ENCODE results near the gene RIPPLY1.
"Not testable (repeated sequence)": the region's sequence is repeated elsewhere in the genome, so short reads cannot be mapped to it uniquely, and the experiment has no call there.

The RIPPLY1 gene

DNA sequence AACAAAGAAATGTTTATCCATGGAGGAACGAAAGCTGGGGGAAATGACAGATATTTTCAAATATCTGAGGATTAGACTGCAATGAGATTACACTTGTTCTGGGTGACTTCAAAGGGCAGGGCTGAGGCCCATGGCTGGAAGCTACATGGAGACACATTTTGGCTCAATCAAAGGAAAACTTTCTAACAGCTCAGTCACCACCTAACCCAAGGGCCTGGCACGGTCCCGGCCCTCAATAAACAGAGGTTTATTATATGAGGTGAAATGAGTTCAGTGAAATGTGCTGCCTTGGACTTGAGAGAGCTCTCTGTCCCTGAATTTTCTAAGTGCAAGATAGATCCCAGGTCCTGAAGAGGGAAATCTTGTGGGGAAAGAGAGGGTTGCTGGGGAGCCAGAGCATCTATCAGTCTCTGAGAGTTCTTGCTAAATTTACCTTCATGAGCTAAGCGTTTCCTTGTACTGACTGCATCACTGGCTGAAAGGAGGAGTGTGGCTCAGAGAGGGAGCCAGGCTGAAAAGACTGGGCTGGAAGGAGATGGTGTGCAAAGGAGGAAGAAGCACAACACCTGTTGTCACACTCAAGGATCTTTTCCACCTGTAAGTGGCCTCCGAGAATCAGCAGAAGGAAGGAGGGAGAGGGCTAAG, 2.0 kb upstream of the RIPPLY1 start:
- no peak for DNase-seq

DNA sequence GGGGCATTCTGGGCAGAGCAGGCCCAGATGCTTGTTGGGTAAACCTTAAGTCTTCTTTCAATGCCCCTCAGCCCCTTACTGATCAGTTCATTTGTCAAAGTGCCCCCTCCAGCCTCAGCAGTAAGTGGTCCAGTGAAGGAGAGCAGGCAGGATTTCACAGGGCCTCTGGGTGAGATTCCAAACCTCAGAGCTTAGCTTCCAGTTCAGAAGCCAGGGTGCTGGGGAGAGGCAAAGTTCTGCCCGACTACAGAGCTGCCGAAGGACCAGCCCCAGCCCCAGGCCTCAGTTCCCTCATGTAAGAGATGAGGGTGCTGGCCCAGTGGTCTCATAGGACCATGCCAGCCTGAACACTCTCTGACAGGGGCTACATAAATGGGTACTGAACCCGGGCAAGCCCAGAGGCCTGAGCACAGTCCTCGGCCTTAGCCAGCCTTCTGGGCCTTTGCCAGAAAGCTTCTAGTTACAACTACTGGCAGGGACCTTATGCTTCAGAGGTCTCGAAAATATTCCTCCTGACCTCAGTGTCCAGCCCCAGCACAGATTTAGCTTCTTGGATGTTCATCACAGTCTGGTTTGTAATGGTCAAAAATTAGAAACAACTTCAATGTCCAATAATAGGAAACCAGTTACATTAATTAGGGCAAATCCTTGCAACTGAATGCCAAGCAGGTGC, 851 bp upstream of the RIPPLY1 start:
- DNase-seq: no peak

DNA sequence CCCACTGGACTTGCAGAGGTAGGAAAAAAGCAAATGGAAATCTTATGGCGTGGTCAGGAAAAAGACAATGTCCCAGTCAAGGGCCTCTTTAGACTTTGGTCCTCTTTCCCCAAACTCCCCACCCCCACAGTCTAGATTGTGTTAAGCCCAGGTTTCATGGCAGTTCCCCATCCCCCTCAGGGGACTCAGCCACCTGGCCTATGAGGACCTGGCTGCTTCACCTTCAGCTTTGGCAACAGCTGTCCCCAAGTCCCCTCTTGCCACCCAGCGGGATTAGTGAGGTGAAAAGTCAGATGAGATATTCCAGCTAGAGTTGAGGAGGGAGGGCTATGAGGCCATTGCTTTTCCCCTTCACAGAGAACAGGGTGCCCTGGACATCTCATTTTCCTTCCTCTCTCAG, 457 bp downstream of the RIPPLY1 start:
- DNase-seq: no peak

DNA sequence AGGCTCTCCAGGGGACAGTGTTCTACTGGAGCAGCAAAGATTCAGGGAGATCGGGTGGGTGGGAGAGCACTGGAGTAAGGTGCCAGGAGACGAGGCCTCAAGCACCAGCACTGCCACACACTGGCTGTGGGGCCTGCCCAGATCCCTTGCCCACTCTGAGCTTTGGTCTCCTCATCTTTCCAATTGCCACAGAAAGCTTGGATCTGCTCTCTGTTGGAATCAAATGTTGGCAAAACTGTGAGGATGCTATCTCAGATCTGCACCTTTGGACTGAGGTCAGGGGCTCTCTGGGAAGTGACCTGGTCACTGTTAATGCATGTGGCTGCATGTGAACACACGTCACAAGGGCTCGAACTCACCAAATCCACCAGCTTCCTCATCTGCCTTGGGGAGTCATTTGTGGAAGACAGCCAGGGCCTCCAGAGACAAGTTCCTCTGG, 1.3 kb downstream of the RIPPLY1 start:
- no peak for DNase-seq

DNA sequence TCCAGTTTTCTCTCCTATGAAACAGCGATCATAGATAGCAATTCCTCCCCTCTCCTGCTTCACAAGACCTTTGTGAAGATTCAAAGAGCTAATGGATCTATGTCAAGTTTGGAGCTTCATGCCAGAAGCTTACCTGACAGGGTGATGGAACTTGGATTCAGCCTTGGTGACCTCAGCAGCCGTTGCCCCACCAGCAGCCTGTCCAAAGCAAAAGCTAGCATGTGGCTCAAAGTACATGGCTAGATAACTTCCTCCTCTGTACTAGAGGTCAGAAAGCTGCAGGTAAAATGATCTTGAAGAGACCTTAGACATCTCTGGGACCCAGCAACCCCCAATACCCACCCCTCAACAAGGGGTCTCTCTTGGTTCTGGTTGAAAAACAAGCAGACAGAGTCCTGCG, 1.8 kb downstream of the RIPPLY1 start:
- DNase-seq: no peak

DNA sequence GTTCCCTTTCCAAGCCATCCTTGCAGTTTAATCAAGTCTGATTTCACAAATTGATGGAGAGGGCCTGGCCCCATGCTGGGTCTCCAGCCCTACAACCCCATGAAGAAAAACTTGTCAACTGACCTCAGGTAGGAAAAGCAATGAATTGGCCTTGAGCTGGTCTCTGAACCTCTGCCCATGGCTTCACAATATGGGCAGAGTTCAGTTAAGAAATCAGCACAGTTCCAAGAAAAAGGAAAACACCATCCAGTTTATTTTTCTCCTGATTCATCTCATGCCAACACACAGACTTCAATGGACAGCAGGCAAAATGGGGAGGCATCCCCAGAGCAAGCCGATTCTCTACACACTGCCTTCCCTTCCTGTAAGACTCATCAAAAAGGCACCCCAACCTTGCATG, 3.3 kb downstream of the RIPPLY1 start:
- no peak for DNase-seq

DNA sequence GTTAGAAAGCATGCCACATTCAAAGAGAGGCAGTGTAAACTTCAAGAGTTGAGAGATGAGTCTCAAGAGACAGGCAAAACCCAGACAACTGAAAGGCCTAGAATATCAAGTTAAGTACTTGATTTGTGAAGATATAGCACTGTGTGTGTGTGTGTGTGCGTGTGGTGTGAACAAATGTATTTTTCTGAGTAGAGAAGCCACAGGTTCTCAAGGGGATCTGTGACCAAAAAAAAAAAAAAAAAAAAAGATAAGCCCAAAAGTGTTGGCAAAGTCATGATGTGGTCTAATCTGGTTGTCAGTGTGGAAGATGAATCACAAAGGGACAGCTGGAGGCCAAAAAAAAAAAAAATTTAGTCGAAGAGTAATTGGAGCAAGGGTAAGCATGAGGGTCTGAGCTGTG, 3.9 kb downstream of the RIPPLY1 start:
- DNase-seq: no peak

DNA sequence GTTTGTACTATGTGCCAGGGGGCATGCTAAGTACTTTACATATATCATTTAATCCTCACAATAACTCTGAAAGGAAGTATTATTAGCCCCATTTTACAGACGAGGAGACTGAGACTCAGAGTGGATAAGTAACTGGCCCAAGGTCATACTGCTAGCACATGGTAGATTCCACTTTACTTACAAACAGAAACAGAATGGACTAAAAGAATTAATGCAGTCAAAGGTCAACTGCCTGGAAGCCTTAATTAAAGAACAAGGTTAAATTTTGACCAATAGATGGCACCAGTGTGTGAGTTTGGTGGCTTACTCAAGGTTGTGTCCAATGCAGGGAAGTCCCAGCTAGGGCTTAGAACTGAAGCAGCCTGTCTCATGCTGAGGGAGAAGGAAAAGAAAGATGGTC, 4.7 kb downstream of the RIPPLY1 start:
- DNase-seq: peak; percentile 30

DNA sequence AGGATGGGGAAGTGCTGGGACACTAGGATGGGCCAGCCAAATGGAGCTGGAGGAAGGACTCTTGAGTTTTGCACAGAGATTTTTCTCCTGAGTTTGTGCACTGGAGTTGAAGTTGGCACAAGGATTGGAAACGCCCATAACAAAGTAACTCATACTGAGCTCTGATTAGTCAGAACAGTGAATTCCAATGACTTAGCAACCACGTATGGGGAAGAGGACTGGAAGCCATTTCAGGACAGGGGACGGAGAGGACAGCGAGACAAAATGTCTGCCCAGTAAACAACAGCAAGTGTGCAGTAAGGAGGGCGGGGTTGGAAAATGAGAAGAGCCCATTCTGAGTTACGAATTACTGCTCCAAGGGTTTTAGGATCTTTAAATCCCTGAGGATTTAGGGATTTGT, 5.9 kb downstream of the RIPPLY1 start:
- no peak for DNase-seq

DNA sequence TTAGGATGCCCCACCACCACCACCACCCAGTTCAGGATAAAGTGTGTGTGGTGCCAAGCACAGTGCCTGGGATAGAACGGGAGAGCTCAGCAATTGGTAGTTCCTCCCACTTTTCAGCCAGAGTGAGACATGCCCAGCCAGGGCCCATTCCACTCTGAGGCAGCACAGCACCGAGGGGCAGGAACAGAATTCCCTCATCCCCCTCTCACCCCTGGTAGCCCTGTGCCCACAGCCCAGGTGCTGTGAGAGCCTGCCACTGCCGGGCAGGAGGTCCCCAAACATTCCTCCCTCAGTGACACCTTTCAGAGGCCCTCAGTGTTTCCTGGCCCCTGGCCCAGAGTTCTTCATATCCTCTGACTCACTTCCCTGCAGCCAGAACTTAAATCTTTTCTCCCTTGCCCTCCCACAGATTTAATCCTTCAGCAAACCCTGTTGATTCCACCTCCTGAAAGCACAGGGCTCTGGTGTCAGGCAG, 8.1 kb downstream of the RIPPLY1 start:
- DNase-seq: no peak

DNA sequence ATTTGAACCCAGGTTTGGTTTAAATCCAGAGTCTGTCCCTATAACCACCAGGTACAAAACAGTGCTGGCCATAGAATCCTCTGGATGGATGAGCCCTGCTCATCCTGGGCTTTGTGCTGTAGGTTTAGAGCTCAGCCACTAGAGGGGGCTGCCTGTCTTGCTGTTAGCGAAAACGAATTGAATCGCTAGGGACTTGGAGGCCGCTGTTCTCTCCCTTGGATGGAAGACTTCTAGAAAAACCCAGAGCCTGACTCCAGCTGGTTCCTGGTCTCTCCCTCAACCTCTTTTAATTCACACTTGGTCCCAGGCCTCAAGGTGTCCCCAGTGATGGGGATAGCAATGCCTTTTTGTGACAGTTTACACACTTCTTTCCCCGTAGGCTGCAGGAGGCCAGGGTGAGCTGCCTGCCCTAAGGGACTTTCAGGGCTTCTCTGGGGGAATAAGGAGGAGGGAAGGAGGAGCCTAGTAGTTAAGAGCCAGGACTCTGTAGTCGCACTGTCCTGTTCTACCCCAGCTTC, 8.7 kb downstream of the RIPPLY1 start:
- DNase-seq: peak; percentile 28

DNA sequence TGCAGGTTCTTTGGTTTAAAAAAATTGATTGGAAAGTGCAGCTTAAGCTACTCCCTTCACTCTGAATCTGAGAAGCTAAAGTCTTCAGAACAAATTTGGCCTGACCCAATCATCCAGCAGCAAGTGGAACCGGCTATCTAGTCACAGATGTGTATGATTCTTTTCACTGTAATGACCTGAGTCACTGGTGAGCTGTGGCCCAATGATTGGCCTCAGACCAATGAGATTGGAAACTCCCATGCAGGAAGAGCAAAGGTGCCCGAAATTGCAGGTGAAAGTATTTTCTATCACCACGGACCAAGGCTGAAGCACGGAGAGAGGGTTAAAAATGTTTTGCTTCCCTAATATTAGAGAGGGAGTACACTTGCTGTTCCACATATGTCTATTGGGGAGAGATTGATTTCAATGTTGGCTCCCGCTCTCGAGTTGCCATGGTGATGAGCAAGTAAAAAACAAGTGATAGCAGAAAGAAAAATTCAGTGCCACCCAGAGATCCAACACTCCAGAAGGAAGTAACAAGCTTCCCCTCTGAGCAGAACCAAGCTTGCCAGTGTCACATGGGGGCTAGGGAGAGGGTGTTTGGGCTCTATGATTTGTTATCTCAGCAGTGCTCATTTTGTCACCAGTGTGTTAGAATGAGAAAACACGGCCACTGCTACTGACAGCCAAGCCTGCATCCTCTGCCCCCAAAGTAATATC, 11.2 kb downstream of the RIPPLY1 start:
- DNase-seq: no peak

DNA sequence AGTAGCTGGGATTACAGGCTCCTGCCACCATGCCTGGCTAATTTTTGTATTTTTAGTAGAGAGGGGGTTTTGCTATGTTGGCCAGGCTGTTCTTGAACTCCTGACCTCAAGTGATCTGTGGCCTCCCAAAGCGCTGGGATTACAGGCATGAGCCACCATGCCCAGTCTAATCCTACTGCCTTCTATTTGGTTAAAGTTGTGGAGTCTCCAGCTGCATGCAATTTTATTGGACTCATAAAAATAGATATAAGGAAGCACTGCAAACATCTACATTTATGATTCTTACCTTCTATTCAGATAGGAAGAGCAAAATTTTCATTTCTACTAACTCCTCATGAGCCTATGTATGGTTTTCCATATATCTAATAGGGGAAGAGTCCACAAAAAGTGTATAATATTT, 13.7 kb downstream of the RIPPLY1 start:
- no peak for DNase-seq

DNA sequence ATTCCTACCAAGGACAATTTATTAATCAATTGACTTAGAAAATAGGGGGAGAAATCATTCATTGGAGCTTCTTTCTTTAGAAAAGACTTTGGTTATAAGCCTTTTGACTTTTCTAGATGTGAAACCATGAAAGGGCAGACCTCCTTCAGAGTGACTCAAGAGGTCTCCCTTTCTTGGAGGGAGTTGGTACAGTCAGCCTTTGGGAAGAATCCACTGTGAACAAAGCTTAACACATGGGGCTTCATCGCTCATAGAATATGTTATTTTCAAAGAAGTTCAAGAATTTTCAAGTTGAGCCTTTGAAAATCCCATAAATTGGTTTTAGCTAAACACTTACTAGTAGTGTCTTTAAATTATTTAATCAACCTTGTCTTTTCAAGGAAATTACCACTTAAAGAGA, 28.0 kb downstream of the RIPPLY1 start:
- DNase-seq: no peak

DNA sequence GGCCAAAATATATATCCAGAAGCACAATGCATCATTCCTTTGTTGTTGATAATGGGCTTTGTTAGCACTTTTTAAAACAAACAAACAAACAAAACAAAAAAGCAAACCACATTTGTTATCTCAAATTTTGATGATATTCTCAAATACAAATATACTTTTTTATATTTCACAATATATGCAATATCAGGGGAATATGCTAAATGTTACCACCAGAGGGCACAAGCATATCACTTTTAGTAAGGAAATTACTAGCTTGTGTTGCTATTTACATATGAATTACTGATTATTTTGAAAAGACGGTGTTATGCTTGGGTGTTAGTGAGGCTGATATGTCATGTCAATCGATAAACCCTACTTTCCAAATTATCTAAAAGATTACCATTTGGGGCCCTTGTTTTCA, 29.1 kb downstream of the RIPPLY1 start:
- DNase-seq: peak; percentile 6

DNA sequence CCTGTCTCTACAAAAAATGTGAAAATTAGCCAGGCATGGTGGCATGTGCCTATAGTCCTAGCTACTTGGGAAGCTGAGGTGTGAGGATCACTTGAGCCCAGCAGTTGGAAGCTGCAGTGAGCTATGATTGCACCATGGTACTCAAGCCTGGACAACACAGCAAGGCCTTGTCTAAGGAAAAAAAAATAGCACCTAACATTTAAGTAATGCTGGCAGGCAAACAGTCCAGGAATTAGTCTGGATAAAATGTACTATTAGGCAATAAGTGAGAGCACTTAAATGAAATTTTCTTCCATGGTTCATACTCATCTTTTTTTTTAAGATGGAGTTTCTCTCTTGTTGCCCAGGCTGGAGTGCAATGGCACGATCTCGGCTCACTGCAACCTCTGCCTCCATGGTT, 30.3 kb downstream of the RIPPLY1 start:
- not testable (repeated sequence) for DNase-seq

DNA sequence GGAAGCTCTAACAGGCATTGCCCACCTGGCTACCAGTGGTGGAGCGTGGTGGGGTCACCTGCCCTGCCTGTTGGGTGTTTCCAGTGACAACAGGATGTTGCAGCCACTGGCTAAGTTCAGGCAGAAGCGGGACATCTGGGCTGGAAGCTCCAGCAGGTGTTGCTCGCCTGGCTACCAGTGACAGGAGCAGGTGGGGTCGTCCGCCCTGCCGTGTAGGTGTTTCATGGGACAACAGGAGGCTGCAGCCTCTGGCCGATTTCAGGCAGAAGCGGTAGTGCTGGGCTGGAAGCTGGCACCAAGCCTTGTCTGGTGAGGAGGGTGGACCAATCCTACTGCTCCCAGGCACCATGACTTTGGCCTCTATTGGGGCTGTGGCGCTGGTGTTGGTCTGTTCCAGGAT, 39.4 kb downstream of the RIPPLY1 start:
- DNase-seq: no peak

DNA sequence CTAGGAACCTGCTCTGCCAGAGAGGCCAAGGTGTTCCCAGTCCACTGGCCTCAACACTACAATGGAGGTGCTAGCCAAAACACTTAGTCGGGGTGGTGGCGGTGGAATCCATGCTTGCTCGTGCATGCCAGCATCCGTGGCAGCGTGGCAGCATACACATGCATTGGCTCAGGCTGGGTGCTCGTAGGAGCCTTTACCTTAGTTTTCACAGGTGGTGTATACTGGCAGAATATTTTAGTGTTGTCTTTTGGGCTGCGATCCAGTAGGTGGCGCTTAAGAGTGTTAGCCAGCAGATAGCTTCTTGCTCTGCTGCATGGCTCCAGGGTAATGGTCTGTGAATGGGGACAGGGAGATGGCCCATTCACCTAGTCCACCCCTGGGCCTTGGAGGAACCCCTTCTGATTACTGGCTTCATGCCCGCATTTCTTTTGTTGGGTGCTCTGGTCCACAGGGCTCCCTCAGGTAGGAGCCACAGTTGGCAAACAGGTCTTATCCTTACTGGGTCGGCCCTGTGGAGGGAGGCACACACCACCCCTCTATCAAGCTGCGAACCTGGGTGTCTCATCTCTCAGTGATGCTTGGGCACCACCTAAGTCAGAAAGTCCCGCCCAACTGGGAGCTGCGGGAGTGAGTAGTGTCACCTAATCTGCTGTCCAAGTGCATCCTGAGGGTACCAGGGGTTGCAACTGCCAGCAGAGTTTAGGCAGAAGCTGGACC, 40.0 kb downstream of the RIPPLY1 start:
- DNase-seq: no peak

Data from DMS79 treated with DMSO at 0.1 percent for 48 hours (cell line).